Fibroblast of pulmonary artery (primary cell): ENCODE measurements around the gene ZNF567.

Experiments used
- DNase-seq: peaks from one replicate; pipeline ENCODE4 v3.0.0-alpha.2; 2010; ENCODE audit warnings: low read depth
- H3K4me3 ChIP-seq: replicated peaks from 2 replicates; pipeline ENCODE4 v1.5.1; 2011; ENCODE audit warnings: low read depth, mild to moderate bottlenecking, control low read depth, low read length, moderate library complexity
- TF ChIP-seq, protein P1 (sequence below): IDR thresholded peaks from 2 replicates; pipeline ENCODE4 v1.5.1; 2011; ENCODE audit warnings: mild to moderate bottlenecking, control low read depth, low read length, inconsistent platforms; ENCODE audit errors: missing control alignments

Gene ZNF567

DNA sequence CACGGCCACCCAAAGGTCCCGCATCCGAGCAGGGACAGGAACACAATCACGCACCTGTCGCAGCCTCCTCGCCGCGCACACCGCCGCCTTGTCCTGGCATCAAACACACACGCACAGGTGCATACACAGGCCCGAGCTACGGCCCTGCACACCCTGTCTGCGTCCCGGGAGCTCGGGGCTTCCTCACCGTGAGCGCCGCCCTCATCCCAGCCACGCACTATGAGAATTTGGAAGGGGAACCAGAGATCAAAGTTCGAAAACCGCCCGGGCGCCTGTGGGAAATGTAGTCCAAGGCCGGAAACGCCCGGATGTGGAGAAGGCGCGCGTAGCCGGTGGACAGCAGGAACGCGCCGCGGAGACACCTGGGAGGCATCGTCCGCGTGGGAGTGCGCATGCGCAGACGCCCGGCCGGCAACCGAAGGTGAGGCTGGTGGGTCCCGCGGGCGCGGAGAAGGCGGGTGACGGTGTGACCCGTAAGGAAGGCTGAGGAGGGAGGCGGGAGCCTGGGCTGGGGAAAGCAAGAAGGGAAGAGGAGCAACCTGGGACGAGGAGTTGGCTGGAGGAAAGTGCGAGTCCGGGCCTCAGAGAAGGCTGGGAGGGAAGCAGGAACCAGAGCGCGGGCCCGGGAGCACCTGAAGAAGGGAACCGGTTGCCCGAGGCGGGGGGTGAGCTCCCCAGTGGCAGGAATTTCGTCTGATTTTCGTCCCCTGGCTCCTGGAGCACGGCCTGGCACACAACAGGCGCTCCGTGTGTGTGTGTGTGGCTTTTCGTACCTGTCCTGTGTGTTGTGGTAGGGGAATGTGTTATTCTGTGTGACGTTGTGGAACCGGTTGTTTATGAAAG, at the start of gene ZNF567:
TSS of gene ZNF567 (plus strand) at position 399 of the 843 bp plus-strand sequence. CDS start 7,256 bp downstream, outside the sequence.
- TF ChIP-seq, protein P1, sequence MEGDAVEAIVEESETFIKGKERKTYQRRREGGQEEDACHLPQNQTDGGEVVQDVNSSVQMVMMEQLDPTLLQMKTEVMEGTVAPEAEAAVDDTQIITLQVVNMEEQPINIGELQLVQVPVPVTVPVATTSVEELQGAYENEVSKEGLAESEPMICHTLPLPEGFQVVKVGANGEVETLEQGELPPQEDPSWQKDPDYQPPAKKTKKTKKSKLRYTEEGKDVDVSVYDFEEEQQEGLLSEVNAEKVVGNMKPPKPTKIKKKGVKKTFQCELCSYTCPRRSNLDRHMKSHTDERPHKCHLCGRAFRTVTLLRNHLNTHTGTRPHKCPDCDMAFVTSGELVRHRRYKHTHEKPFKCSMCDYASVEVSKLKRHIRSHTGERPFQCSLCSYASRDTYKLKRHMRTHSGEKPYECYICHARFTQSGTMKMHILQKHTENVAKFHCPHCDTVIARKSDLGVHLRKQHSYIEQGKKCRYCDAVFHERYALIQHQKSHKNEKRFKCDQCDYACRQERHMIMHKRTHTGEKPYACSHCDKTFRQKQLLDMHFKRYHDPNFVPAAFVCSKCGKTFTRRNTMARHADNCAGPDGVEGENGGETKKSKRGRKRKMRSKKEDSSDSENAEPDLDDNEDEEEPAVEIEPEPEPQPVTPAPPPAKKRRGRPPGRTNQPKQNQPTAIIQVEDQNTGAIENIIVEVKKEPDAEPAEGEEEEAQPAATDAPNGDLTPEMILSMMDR: no peak
- peak; percentile 96 for DNase-seq
- peak within 1 kb of the TSS; percentile 96 for H3K4me3 ChIP-seq

DNA sequence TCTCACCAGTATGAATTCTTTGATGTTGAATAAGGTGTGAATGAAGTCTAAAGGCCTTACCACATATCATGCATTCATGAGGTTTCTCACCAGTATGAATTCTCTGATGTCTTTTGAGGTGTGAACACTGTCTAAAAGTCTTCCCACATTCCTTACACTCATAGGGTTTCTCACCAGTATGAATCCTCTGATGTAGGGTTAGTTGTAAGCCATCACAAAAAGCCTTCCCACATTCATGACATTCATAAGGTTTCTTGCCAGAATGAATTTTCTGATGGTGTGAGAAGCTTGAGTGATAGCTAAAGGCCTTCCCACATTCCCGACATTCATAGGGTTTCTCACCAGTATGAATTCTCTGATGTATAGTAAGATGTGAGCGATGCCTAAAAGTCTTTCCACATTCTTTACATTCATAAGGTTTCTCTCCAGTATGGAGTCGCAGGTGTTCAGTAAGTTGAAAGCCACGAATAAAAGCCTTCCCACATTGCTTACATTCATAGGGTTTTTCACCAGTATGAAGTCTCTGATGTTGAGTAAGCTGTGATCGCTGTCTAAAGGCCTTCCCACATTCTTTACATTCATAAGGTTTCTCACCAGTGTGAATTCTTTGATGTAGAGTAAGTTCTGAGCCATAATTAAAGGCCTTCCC, 48.4 kb upstream of the ZNF567 start:
- DNase-seq: peak; percentile 7
- no peak overlapping the region for H3K4me3 ChIP-seq
- TF ChIP-seq, protein P1: no peak

DNA sequence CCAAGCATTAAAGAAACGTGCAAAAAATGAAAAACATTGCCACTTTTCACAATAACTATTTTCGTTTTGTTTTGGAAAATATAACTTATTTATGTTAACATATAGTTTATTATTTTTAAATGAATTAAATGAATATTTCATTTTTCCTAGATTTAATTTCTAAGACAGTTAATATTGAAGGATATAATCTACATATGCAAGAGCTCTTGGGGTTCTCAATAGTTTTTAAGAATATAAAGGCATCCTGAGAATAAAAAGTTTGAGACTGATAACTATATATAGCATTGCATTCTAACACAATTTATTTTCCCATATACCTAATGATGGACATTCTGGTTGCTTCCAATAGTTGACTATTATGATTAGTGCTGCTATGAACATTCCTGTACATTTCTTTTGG, 40.7 kb upstream of the ZNF567 start:
- TF ChIP-seq, protein P1: no peak
- DNase-seq: no peak
- H3K4me3 ChIP-seq: no peak overlapping the region

DNA sequence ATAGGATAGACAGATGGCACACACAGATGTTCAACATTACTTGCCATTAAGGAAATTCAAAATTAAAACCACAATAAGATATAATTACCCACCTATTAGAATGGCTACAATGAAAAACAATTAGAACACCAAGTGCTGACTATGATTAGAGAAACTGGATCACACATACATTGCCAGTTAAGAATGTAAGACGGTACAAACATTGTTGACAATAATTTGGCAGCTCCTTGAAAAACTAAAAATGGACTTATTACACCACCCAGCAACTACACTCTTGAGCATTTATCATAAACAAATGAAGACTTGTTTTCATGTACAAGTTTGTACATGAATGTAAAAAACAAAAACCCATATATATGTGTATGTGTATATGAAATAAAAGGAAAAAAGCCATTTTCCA, 34.5 kb upstream of the ZNF567 start:
- TF ChIP-seq, protein P1: no peak
- no peak for DNase-seq
- H3K4me3 ChIP-seq: no peak overlapping the region

DNA sequence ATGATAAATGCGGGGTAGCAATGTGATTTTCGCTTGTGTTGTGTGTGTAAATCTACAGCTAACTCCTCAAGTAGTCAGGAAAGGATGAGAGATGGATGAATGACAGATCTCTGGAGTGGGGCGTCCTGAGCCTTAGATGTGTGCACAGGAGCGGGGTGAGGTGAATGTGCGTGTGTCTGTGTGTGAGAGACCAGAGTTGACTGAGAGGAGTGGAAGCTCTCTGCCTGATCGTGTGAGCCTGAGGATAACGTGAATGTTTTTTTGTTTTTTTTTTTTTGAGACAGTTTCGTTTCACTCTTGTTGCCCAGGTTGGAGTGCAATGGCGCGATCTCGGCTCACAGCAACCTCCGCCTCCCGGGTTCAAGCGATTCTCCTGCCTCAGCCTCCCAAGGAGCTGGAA, 21.6 kb upstream of the ZNF567 start:
- peak overlapping the region; percentile 98 for H3K4me3 ChIP-seq
- no peak for DNase-seq
- TF ChIP-seq, protein P1: no peak

DNA sequence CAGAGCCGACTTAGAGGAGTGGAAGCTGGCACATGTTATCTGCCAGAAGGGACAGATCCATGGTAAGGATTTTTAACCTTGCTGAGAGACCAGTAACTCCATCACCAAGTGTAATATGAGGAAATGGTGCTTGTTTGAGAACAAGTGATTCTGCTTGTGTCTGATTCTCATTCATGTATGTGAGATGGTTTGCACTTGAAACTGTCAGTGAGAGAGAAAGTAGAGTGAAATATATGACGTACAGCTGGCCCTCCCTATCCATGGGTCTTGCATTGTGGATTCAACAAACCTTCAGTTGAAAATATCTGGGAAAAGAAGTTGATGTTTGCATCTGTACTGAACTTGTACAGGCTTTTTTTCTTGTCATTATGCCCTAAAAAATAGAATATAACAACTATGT, 18.8 kb upstream of the ZNF567 start:
- TF ChIP-seq, protein P1: no peak
- no peak overlapping the region for H3K4me3 ChIP-seq
- no peak for DNase-seq
